ENCODE data around the gene PREX1. TPM values are rescaled to one million over a fixed set of nuclear protein-coding genes. Genes with fewer than 3 reads are reported as not detected.
A peak's percentile ranks its signal among the peaks of the same experiment; 100 is the strongest.

Gene PREX1
- total RNA-seq, 3 donors from 2014 or later = 53.1 to 84.2 (median 65.1) TPM

DNA sequence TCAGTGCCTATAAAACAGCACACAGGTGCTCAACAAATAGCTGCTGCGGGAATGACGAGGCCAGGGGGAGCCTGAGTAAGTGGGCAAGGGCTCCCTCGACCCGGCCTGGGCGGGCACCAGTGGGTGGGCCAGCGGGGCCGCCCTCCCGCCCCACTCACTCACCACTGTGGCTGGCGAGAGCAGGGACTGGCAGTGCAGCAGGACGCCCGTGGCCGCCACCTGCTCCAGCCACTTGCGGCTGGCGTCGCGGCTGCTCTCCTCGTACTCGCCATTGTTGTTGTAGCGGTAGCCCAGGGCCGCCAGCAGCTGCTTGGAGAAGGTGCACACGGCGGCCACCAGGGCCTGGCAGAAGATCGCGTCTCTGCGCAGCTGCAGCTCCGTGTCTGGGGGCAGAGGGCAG, 191.5 kb downstream of the PREX1 start:
- H3K4me1 ChIP-seq = no peaks in the 10 kb centered on the region
- DNase-seq (ENCODE audit: low spot score in 2 of 2) = no peak
- no peak overlapping the region for H3K27ac ChIP-seq
- no peak overlapping the region for H3K4me3 ChIP-seq
- no peaks in the 10 kb centered on the region for H3K36me3 ChIP-seq
- intact Hi-C loops (cut with DNase I; ENCODE audit: low total_unique reads) = no loop called here
- H3K9me3 ChIP-seq = no peaks in the 10 kb centered on the region
- H3K27me3 ChIP-seq = no peaks in the 10 kb centered on the region
- TF ChIP-seq POLR2AphosphoS5 (IDR thresholded peaks at IDR 0.05) (no peak), POLR2A (IDR thresholded peaks at IDR 0.05) (no peak)
- TF ChIP-seq, protein P1, sequence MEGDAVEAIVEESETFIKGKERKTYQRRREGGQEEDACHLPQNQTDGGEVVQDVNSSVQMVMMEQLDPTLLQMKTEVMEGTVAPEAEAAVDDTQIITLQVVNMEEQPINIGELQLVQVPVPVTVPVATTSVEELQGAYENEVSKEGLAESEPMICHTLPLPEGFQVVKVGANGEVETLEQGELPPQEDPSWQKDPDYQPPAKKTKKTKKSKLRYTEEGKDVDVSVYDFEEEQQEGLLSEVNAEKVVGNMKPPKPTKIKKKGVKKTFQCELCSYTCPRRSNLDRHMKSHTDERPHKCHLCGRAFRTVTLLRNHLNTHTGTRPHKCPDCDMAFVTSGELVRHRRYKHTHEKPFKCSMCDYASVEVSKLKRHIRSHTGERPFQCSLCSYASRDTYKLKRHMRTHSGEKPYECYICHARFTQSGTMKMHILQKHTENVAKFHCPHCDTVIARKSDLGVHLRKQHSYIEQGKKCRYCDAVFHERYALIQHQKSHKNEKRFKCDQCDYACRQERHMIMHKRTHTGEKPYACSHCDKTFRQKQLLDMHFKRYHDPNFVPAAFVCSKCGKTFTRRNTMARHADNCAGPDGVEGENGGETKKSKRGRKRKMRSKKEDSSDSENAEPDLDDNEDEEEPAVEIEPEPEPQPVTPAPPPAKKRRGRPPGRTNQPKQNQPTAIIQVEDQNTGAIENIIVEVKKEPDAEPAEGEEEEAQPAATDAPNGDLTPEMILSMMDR (IDR thresholded peaks at IDR 0.05) = no peak

DNA sequence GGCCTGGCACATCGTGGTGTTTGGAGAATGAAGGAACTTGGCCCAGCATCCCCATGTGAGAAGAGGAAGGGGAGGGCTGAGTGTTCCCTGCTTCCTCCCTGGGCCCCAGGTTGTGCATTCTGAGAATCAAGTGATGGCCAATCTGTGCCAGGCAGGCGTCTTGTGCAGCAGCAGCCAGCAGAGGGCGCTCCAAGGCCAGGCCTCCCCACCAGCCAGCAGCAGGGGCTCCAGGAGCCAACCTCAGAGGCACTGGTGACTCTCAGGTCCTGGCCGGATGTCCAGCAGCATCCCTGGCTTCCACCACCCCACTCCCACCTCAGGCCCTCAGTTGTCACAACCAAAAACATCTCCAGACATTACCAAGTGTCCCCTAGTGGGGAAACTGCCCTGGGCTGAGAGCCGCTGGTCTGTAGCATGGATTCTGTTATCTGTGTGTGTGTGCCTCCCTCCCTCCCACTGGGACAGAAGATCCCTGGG, 192.0 kb downstream of the PREX1 start:
- DNase-seq (ENCODE audit: low spot score in 2 of 2) = no peak
- Histone ChIP-seq H3K36me3 (no peaks in the 10 kb centered on the region), H3K9me3 (no peaks in the 10 kb centered on the region), H3K27me3 (no peaks in the 10 kb centered on the region), H3K27ac (no peak overlapping the region), H3K4me1 (no peaks in the 10 kb centered on the region), H3K4me3 (no peak overlapping the region)
- no peak for TF ChIP-seq POLR2A (IDR thresholded peaks at IDR 0.05)
- TF ChIP-seq, protein P1 (IDR thresholded peaks at IDR 0.05) = peak in 2 of 3 donors; percentile 53 to 70
- intact Hi-C loops (cut with DNase I; ENCODE audit: low total_unique reads) = no loop called here

- Histone ChIP-seq H3K4me1 (no peaks in the 10 kb centered on the region), H3K36me3 (no peaks in the 10 kb centered on the region), H3K27me3 (no peaks in the 10 kb centered on the region), H3K4me3 (no peak overlapping the region), H3K27ac (no peak overlapping the region), H3K9me3 (no peaks in the 10 kb centered on the region)
- intact Hi-C loops (cut with DNase I; ENCODE audit: low total_unique reads) = no loop called here
- TF ChIP-seq POLR2AphosphoS5 (IDR thresholded peaks at IDR 0.05) = no peak
- TF ChIP-seq, protein P1 (IDR thresholded peaks at IDR 0.05) = no peak
- TF ChIP-seq POLR2A (IDR thresholded peaks at IDR 0.05) = no peak
- DNase-seq (ENCODE audit: low spot score in 2 of 2) = no peak
Measured at GRCh38 chr20:48635361-48635760, 192.4 kb downstream of the PREX1 start.

GRCh38 chr20:48634641-48635040, 193.2 kb downstream of the PREX1 start:
- no peak for DNase-seq (ENCODE audit: low spot score in 2 of 2)
- H3K27ac ChIP-seq = no peak overlapping the region
- H3K4me1 ChIP-seq = no peaks in the 10 kb centered on the region
- no peaks in the 10 kb centered on the region for H3K27me3 ChIP-seq
- H3K36me3 ChIP-seq = no peaks in the 10 kb centered on the region
- TF ChIP-seq POLR2A (IDR thresholded peaks at IDR 0.05) (no peak), POLR2AphosphoS5 (IDR thresholded peaks at IDR 0.05) (no peak)
- TF ChIP-seq, protein P1 (IDR thresholded peaks at IDR 0.05) = no peak
- no peak overlapping the region for H3K4me3 ChIP-seq
- intact Hi-C loops (cut with DNase I; ENCODE audit: low total_unique reads) = no loop called here
- no peaks in the 10 kb centered on the region for H3K9me3 ChIP-seq

DNA sequence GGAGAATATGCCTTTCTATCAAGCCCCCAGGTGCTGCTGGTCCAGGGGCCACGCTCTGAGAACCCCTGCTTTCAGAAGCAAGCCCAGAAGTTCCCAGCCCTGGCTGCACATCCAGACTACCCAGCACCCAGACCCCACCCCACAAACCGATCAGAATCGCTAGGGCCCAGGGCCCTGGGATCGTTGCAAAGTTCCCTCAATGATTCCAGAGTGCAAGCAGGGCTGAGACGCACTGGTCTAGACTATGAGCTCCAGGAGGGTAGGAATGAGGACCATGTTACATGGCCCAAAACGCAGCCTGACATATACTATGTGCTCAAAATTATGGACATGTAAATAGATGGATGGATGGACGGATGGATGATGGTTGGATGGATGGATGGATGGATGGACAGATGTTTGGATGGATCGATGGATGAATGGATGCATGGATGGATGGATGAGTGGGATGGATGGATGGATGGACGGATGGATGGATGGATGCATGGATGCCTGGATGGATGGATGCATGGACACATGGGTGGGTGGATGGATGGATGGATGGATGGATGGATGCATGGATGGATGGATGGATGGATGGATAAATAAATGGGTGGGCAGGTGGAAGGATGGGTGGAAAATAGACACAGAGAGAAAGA, 194.1 kb downstream of the PREX1 start:
- no peak for TF ChIP-seq POLR2AphosphoS5 (IDR thresholded peaks at IDR 0.05)
- TF ChIP-seq, protein P1 (IDR thresholded peaks at IDR 0.05) = no peak
- no peak for TF ChIP-seq POLR2A (IDR thresholded peaks at IDR 0.05)
- intact Hi-C loops (cut with DNase I; ENCODE audit: low total_unique reads) = no loop called here
- Histone ChIP-seq H3K9me3 (no peaks in the 10 kb centered on the region), H3K27ac (no peak overlapping the region), H3K4me3 (no peak overlapping the region), H3K36me3 (no peaks in the 10 kb centered on the region), H3K27me3 (no peaks in the 10 kb centered on the region), H3K4me1 (no peaks in the 10 kb centered on the region)
- DNase-seq (ENCODE audit: low spot score in 2 of 2) = no peak
